DND-41 (cell line): Measurements from ENCODE around the gene BBS9.

Source experiments
- ATAC-seq: fragments of 200-7000 bp; cut with Tn5 transposase; 3 replicates; pipeline ENCODE4 v1.9.1; 2021; ENCODE audit warnings: low read depth; ENCODE audit not compliant: insufficient read depth
- DNase-seq: peaks from one replicate; pipeline ENCODE4 v3.0.0-alpha.2; 2020
- H2AFZ ChIP-seq: 2 replicates; pipeline ENCODE4 v1.6.0; 2012; ENCODE audit warnings: low read depth, low read length
- H3K27ac ChIP-seq: 2 replicates; pipeline ENCODE4 v1.5.1; 2012; ENCODE audit warnings: low read length, inconsistent platforms
- H3K27me3 ChIP-seq: fragments of 200-600 bp; sonication (generic); 2 replicates; pipeline ENCODE4 v1.6.0; 2012; ENCODE audit warnings: low read length, mild to moderate bottlenecking, inconsistent platforms; ENCODE audit not compliant: insufficient read depth, poor library complexity
- H3K36me3 ChIP-seq: 2 replicates; pipeline ENCODE4 v1.5.1; 2012; ENCODE audit warnings: low read length, inconsistent platforms; ENCODE audit not compliant: insufficient read depth
- H3K4me1 ChIP-seq: 2 replicates; pipeline ENCODE4 v1.5.1; 2012; ENCODE audit warnings: mild to moderate bottlenecking, low read length; ENCODE audit not compliant: insufficient read depth
- H3K4me2 ChIP-seq: 2 replicates; pipeline ENCODE4 v1.6.0; 2012; ENCODE audit warnings: mild to moderate bottlenecking, moderate library complexity, low read length, inconsistent platforms; ENCODE audit not compliant: insufficient read depth
- H3K4me3 ChIP-seq, 2 experiments: fragments of 200-600 bp in 1 of 2; shearing (Covaris generic) in 1 of 2; 2 replicates each; pipeline ENCODE4 v1.5.1; 2012 to 2016; ENCODE audit warnings: inconsistent platforms in 2 of 2, low read length in 2 of 2, mild to moderate bottlenecking in 2 of 2, low read depth in 1 of 2, moderate library complexity in 1 of 2
- H3K79me2 ChIP-seq: 2 replicates; pipeline ENCODE4 v1.6.0; 2012; ENCODE audit warnings: low read length, inconsistent platforms; ENCODE audit not compliant: insufficient read depth
- H3K9ac ChIP-seq: 2 replicates; pipeline ENCODE4 v1.6.0; 2012; ENCODE audit warnings: low read depth, mild to moderate bottlenecking, inconsistent platforms, low read length, moderate library complexity
- H3K9me3 ChIP-seq: 2 replicates; pipeline ENCODE4 v1.5.1; 2012; ENCODE audit warnings: low read length, moderate library complexity, mild to moderate bottlenecking, inconsistent platforms; ENCODE audit not compliant: insufficient read depth, severe bottlenecking
- H4K20me1 ChIP-seq: 2 replicates; pipeline ENCODE4 v1.6.0; 2012; ENCODE audit warnings: low read length; ENCODE audit not compliant: insufficient read depth
- CTCF ChIP-seq: IDR thresholded peaks from 2 replicates; pipeline ENCODE4 v1.5.1; 2012; ENCODE audit warnings: borderline replicate concordance, low read length, moderate library complexity, mild to moderate bottlenecking; ENCODE audit not compliant: poor library complexity, severe bottlenecking; ENCODE audit errors: extremely low read depth
- EZH2 ChIP-seq: IDR thresholded peaks from 3 replicates; pipeline ENCODE4 v1.6.1; 2012; ENCODE audit warnings: borderline replicate concordance, low read depth, mild to moderate bottlenecking, moderate library complexity, low read length, inconsistent platforms; ENCODE audit not compliant: severe bottlenecking

The BBS9 gene

GRCh38 chr7:33354201-33354600 lies 224.8 kb downstream of the BBS9 start:
- ATAC-seq = no peak
- no peak for TF ChIP-seq CTCF
- no peak for TF ChIP-seq EZH2
- no peak overlapping the region for H3K4me3 ChIP-seq
- no peak for DNase-seq
- no peaks in the 10 kb centered on the region for H4K20me1 ChIP-seq
- H2AFZ ChIP-seq = no peak overlapping the region
- H3K27ac ChIP-seq = no peak overlapping the region
- H3K27me3 ChIP-seq = no peaks in the 10 kb centered on the region
- H3K4me1 ChIP-seq = no peaks in the 10 kb centered on the region
- H3K79me2 ChIP-seq = no peaks in the 10 kb centered on the region
- H3K4me2 ChIP-seq = no peak overlapping the region
- no peaks in the 10 kb centered on the region for H3K9me3 ChIP-seq
- no peak overlapping the region for H3K9ac ChIP-seq
- no peaks in the 10 kb centered on the region for H3K36me3 ChIP-seq

- Histone ChIP-seq H2AFZ (no peak overlapping the region), H3K9ac (no peak overlapping the region), H3K27ac (no peak overlapping the region), H3K4me1 (no peaks in the 10 kb centered on the region), H3K79me2 (no peaks in the 10 kb centered on the region), H3K4me3 (no peak overlapping the region), H3K27me3 (no peaks in the 10 kb centered on the region), H3K4me2 (no peak overlapping the region), H3K36me3 (no peaks in the 10 kb centered on the region), H3K9me3 (no peaks in the 10 kb centered on the region), H4K20me1 (no peaks in the 10 kb centered on the region)
- no peak for TF ChIP-seq CTCF
- TF ChIP-seq EZH2 = no peak
- DNase-seq (no peak), ATAC-seq (no peak)
Measured at GRCh38 chr7:33355386-33355785, 226.0 kb downstream of the BBS9 start.

GRCh38 chr7:33356336-33356735 lies 227.0 kb downstream of the BBS9 start:
- Histone ChIP-seq H3K9me3 (no peaks in the 10 kb centered on the region), H3K27me3 (no peaks in the 10 kb centered on the region), H3K4me2 (no peak overlapping the region), H3K36me3 (no peaks in the 10 kb centered on the region), H3K4me3 (no peak overlapping the region), H4K20me1 (no peaks in the 10 kb centered on the region), H3K79me2 (no peaks in the 10 kb centered on the region), H2AFZ (no peak overlapping the region), H3K27ac (no peak overlapping the region), H3K4me1 (no peaks in the 10 kb centered on the region), H3K9ac (no peak overlapping the region)
- no peak for DNase-seq
- no peak for ATAC-seq
- TF ChIP-seq EZH2 (no peak), CTCF (no peak)

GRCh38 chr7:33357846-33358245 lies 228.5 kb downstream of the BBS9 start:
- no peak overlapping the region for H3K4me3 ChIP-seq
- H3K36me3 ChIP-seq = no peaks in the 10 kb centered on the region
- no peaks in the 10 kb centered on the region for H3K9me3 ChIP-seq
- ATAC-seq (no peak), DNase-seq (no peak)
- H3K4me2 ChIP-seq = no peak overlapping the region
- H4K20me1 ChIP-seq = no peaks in the 10 kb centered on the region
- no peak overlapping the region for H3K27ac ChIP-seq
- no peak for TF ChIP-seq CTCF
- no peak for TF ChIP-seq EZH2
- no peak overlapping the region for H3K9ac ChIP-seq
- H3K79me2 ChIP-seq = no peaks in the 10 kb centered on the region
- no peaks in the 10 kb centered on the region for H3K4me1 ChIP-seq
- no peaks in the 10 kb centered on the region for H3K27me3 ChIP-seq
- H2AFZ ChIP-seq = no peak overlapping the region
